K562 treated with DMSO at 1 percent for 12 hours (cell line): ENCODE data around the gene OR5A1. TPM values are rescaled to one million over a fixed set of nuclear protein-coding genes. Genes with fewer than 3 reads are reported as not detected.

Experiments used
- total RNA-seq: library from RNA; unstranded; fragments of 300-600 nt; gene quantifications from 2 replicates; pipeline ENCODE4 v1.2.3, GENCODE V29; 2022; ENCODE audit not compliant: insufficient read depth

Gene OR5A1
- total RNA-seq, result not detected in 2 replicates

DNA sequence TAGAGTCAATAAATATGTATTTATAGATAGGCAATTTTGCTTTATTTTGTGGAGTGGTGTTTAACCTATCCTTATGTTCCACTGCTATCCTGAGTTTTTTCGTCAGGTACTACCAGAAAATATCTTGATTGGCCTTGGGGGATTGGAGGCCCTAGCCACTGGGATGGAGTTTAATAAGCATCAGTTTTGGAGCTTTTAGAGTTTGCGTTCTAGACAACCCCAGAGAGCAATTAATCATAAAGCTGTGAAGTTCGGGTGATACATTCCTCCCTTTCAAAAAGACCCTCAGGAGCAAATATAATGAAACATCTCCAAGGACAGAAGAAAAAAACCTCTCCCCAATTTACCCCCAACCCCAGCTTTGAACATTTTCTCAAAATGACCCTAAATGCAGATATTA lies at the start of gene OR5A1:
OR5A1 (plus strand) TSS at position 301 of the 400 bp plus-strand sequence. CDS start 6,700 bp downstream, outside the sequence.

DNA sequence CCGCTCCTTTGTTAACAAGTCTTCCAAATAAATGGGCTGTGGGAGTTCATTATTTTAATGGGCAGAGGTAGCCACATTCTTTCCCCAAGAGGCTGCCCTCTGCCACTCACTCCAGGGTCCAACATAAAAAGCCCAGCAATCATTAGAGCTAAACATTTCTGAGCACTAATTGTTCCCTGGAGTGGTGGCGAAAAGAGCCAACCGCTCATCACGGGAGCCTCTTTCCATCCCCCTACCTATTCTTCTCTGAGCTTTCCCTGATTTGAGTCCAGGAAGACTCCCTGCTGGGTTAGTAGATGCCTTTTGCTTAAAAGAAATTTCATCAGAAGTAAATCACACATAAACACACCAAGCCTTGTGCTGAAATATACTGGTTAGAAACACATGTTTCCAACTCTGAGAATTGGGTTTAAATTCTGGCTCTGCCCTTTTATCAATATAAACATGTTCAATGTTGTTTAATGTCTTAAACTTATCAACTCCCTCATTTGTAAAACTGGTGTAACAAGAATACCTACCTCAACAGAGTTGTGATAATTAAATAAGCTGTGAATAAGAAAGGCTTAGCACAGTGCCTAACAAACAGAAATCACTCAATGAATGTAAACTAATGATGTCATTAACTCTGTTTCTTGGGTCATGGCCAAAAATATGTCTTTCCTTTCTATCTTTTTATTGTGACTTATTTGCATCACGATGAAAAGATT lies 9.8 kb upstream of the OR5A1 start, which contains the start of gene OR5A2:
OR5A2 (minus strand) TSS at position 53 of the 707 bp plus-strand sequence. CDS start 3,460 bp downstream, outside the sequence.

DNA sequence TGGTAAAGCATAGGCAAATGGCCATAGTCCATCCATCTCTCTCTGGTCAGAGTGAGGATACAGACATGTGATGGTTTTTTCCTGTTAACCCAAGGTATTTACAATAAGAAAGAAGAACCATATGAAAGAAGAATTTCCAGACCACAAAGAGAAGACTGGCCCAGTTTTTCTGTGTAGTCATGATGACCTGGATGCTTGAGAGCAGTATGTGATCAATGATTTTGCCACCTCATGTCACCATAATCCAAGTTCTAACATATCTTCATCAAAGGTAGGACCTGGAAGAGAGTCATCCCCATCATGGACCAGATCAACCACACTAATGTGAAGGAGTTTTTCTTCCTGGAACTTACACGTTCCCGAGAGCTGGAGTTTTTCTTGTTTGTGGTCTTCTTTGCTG lies 20.4 kb downstream of the OR5A1 start, which contains the start of gene OR4D6:
OR4D6 (plus strand) TSS at position 301 of the 400 bp plus-strand sequence; CDS start at position 301, 0 bp downstream.

DNA sequence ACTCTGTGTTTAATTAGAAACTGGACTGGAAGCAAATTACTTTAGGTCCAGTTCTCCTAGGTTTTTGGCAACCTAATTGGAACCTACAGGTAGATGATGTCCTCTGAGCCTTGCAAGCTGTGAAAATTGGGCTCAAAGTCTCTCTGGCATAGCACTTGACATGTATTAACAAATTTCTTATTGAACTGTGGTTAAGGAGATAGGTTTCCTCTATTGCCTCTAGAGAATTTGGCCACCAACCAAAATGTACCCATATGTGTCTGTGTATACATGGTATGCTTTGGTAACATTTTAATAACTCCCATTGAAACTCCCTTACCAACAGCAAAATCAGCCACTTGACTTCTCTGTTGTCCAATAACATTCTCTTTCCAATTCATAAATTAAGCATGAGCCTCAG lies 36.7 kb downstream of the OR5A1 start, which contains the start of gene OR4D10:
OR4D10 (plus strand) TSS at position 301 of the 400 bp plus-strand sequence. CDS start 4,115 bp downstream, outside the sequence.

Other genes starting within 250 kb of the OR5A1 start
- gene MPEG1, start 223.5 kb upstream of the OR5A1 start, total RNA-seq, result not detected in 2 replicates
- gene OR5AN1, start 77.6 kb upstream of the OR5A1 start, total RNA-seq, result not detected in 2 replicates
- gene OR5A2, start 10.1 kb upstream of the OR5A1 start, total RNA-seq, result not detected in 2 replicates
- not detected in 2 replicates for gene OR4D6, start 20.5 kb downstream of the OR5A1 start, total RNA-seq
- gene OR4D10, start 36.8 kb downstream of the OR5A1 start, total RNA-seq, result not detected in 2 replicates
- gene OR4D11, start 67.1 kb downstream of the OR5A1 start, total RNA-seq, result not detected in 2 replicates
- not detected in 2 replicates for gene OR4D9, start 75.1 kb downstream of the OR5A1 start, total RNA-seq
- gene OSBP, start 179.3 kb downstream of the OR5A1 start, total RNA-seq, result 16.7 and 50.3 TPM in 2 replicates
- 9.2 and 40.2 TPM in 2 replicates for gene PATL1, start 232.6 kb downstream of the OR5A1 start, total RNA-seq